Lower leg skin (tissue), 3 donors: Measurements from ENCODE around the gene MRM2.

ENCODE experiments used
- CTCF ChIP-seq, 3 donors: fragments of 450-650 bp; IDR thresholded peaks; one replicate each; pipeline ENCODE4 v1.5.1; 2016; ENCODE audit warnings: antibody characterized with exemption in 3 of 3, mild to moderate bottlenecking in 3 of 3, moderate library complexity in 2 of 3
- POLR2A ChIP-seq, 2 donors: fragments of 450-650 bp; IDR thresholded peaks; one replicate each; pipeline ENCODE4 v1.6.1; 2016 to 2017; ENCODE audit warnings: antibody characterized with exemption in 2 of 2, mild to moderate bottlenecking in 1 of 2, moderate library complexity in 1 of 2

DNA sequence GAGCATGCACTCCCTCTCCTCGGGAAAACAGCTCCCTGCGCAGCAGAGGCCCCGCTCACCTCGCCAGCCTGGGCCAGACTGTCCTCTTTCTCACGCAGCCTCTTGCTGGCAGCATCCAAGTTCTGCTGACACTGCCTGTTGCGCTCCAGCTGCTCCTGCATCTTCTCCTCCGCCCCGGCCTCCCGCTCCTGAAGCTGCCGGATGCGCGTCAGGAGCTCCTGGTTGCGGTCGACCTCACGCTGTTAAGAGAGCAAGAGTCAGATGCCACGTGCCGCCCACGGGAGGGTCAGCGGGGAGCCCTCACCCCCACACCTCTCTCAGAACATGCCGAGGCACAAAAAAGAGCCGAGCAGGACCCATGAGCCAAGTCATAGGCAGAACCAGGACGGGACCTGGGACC is 19.5 kb downstream of the MRM2 start:
- no peak for TF ChIP-seq CTCF (IDR thresholded peaks at IDR 0.05)
- no peak for TF ChIP-seq POLR2A (IDR thresholded peaks at IDR 0.05)
